ENCODE results near the gene NME7.
"Not testable (repeated sequence)": the region's sequence is repeated elsewhere in the genome, so short reads cannot be mapped to it uniquely, and the experiment has no call there.

The NME7 gene

GRCh38 chr1:169342096-169342495, 25.5 kb downstream of the NME7 start:
- not testable (repeated sequence) for H3K4me3 ChIP-seq (ENCODE audit: low read depth, low read length)

- H3K4me3 ChIP-seq (ENCODE audit: low read depth, low read length): no peak overlapping the region
These were observed 26.7 kb downstream of the NME7 start for GRCh38 chr1:169340882-169341281.

- H3K4me3 ChIP-seq (ENCODE audit: low read depth, low read length): no peak overlapping the region
These were observed 27.8 kb downstream of the NME7 start for GRCh38 chr1:169339773-169340172.

- H3K4me3 ChIP-seq (ENCODE audit: low read depth, low read length): no peak overlapping the region
These were observed 29.0 kb downstream of the NME7 start for GRCh38 chr1:169338617-169339016.

- not testable (repeated sequence) for H3K4me3 ChIP-seq (ENCODE audit: low read depth, low read length)
These were observed 30.5 kb downstream of the NME7 start for GRCh38 chr1:169336947-169337715.

- not testable (repeated sequence) for H3K4me3 ChIP-seq (ENCODE audit: low read depth, low read length)
These were observed 32.9 kb downstream of the NME7 start for GRCh38 chr1:169334727-169335126.

- no peak overlapping the region for H3K4me3 ChIP-seq (ENCODE audit: low read depth, low read length)
These were observed 36.7 kb downstream of the NME7 start for GRCh38 chr1:169330927-169331326.

- H3K4me3 ChIP-seq (ENCODE audit: low read depth, low read length): no peak overlapping the region
These were observed 38.2 kb downstream of the NME7 start for GRCh38 chr1:169329383-169329782.

GRCh38 chr1:169327875-169328274, 39.7 kb downstream of the NME7 start:
- H3K4me3 ChIP-seq (ENCODE audit: low read depth, low read length): no peak overlapping the region

GRCh38 chr1:169326956-169327268, 40.7 kb downstream of the NME7 start:
- H3K4me3 ChIP-seq (ENCODE audit: low read depth, low read length): no peak overlapping the region

GRCh38 chr1:169326261-169326955, 41.2 kb downstream of the NME7 start:
- H3K4me3 ChIP-seq (ENCODE audit: low read depth, low read length): no peak overlapping the region

GRCh38 chr1:169325117-169325516, 42.5 kb downstream of the NME7 start:
- H3K4me3 ChIP-seq (ENCODE audit: low read depth, low read length): no peak overlapping the region

GRCh38 chr1:169322138-169322537, 45.5 kb downstream of the NME7 start:
- H3K4me3 ChIP-seq (ENCODE audit: low read depth, low read length): no peak overlapping the region

GRCh38 chr1:169321539-169321938, 46.1 kb downstream of the NME7 start:
- H3K4me3 ChIP-seq (ENCODE audit: low read depth, low read length): no peak overlapping the region

GRCh38 chr1:169318536-169319244, 48.9 kb downstream of the NME7 start:
- no peak overlapping the region for H3K4me3 ChIP-seq (ENCODE audit: low read depth, low read length)

- no peak overlapping the region for H3K4me3 ChIP-seq (ENCODE audit: low read depth, low read length)
These were observed 51.0 kb downstream of the NME7 start for GRCh38 chr1:169316556-169316955.

GRCh38 chr1:169312084-169312954, 55.3 kb downstream of the NME7 start:
- H3K4me3 ChIP-seq (ENCODE audit: low read depth, low read length): no peak overlapping the region

- no peak overlapping the region for H3K4me3 ChIP-seq (ENCODE audit: low read depth, low read length)
These were observed 58.1 kb downstream of the NME7 start for GRCh38 chr1:169309178-169310166.

GRCh38 chr1:169308313-169309039, 59.1 kb downstream of the NME7 start:
- no peak overlapping the region for H3K4me3 ChIP-seq (ENCODE audit: low read depth, low read length)

All from iPS-11a (cell line).